Natural killer cell (primary cell): ENCODE measurements around the gene KCNJ6. TPM values are rescaled to one million over a fixed set of nuclear protein-coding genes. Genes with fewer than 3 reads are reported as not detected.
"Not testable (repeated sequence)": the region's sequence is repeated elsewhere in the genome, so short reads cannot be mapped to it uniquely, and the experiment has no call there.

Experiments used
- ATAC-seq, 3 donors: fragments of 150-1000 bp in 2 of 3; fragments of 200-7000 bp in 1 of 3; cut with Tn5 transposase; 1 replicate in 1 of 3; 2 replicates in 2 of 3; pipeline ENCODE4 v1.10.0; 2021; ENCODE audit warnings: mild to moderate bottlenecking in 2 of 3, moderate library complexity in 2 of 3
- DNase-seq, 2 donors: peaks; one replicate each; pipeline versions ENCODE4 v3.0.0 to v3.0.0-alpha.2; 2013 to 2021; ENCODE audit warnings: mixed read lengths in 1 of 2
- H3K27ac ChIP-seq: one replicate; pipeline ENCODE4 v1.5.1; 2013; ENCODE audit warnings: mild to moderate bottlenecking, low read length
- H3K27me3 ChIP-seq: one replicate; pipeline ENCODE4 v1.6.1; 2013; ENCODE audit warnings: low read length; ENCODE audit not compliant: control insufficient read depth, insufficient read depth
- H3K36me3 ChIP-seq: one replicate; pipeline ENCODE4 v1.6.1; 2013; ENCODE audit warnings: low read length; ENCODE audit not compliant: control insufficient read depth, insufficient read depth
- H3K4me1 ChIP-seq: one replicate; pipeline ENCODE4 v1.6.1; 2013; ENCODE audit warnings: low read length; ENCODE audit not compliant: control insufficient read depth, insufficient read depth
- H3K4me3 ChIP-seq: one replicate; pipeline ENCODE4 v1.5.1; 2013; ENCODE audit warnings: low read length
- H3K9me3 ChIP-seq: one replicate; pipeline ENCODE4 v1.6.1; 2013; ENCODE audit warnings: low read length; ENCODE audit not compliant: control insufficient read depth, insufficient read depth
- H3K27ac Mint-ChIP-seq, 2 donors: one replicate each; pipeline ENCODE4 v1.8.0; 2022; ENCODE audit warnings: mild to moderate bottlenecking in 2 of 2, mixed read lengths in 2 of 2, moderate library complexity in 1 of 2
- H3K27me3 Mint-ChIP-seq, 2 donors: one replicate each; pipeline ENCODE4 v1.8.0; 2022; ENCODE audit warnings: low read depth in 2 of 2, mixed read lengths in 2 of 2
- H3K36me3 Mint-ChIP-seq: one replicate; pipeline ENCODE4 v1.8.0; 2022; ENCODE audit warnings: mixed read lengths
- H3K4me1 Mint-ChIP-seq, 2 donors: one replicate each; pipeline ENCODE4 v1.8.0; 2022; ENCODE audit warnings: mixed read lengths in 2 of 2
- H3K4me3 Mint-ChIP-seq: one replicate; pipeline ENCODE4 v1.8.0; 2022; ENCODE audit warnings: mild to moderate bottlenecking, moderate library complexity, mixed read lengths
- H3K9me3 Mint-ChIP-seq, 2 donors: one replicate each; pipeline ENCODE4 v1.8.0; 2022; ENCODE audit warnings: mixed read lengths in 2 of 2
- WGBS: methylation state at CpG from one replicate; pipeline ENCODE4 v1.1.7; 2013; ENCODE audit warnings: missing lambda C conversion rate; ENCODE audit not compliant: insufficient coverage; 5-methylcytosine and 5-hydroxymethylcytosine counted together
- intact Hi-C: fragments of 100-400 bp; cut with micrococcal nuclease; formaldehyde crosslinking; loops from one replicate; pipeline ENCODE4 v1.14.2; 2022
- total RNA-seq, 4 donors: library from RNA; stranded (reverse); fragments of 120-200 nt in 1 of 4; gene quantifications; one replicate each; pipeline versions ENCODE4 v1.2.3 to v1.2.4, GENCODE V29; 2013 to 2022
- TF ChIP-seq, protein P1 (sequence below): fragments of 200-600 bp; IDR thresholded peaks from one replicate; pipeline ENCODE4 v1.8.0; 2022; ENCODE audit warnings: antibody characterized with exemption

The KCNJ6 gene
- total RNA-seq, 3 donors from 2014 or later (not counting 1 experiment from before 2014, with no cell fraction given), result not detected

DNA sequence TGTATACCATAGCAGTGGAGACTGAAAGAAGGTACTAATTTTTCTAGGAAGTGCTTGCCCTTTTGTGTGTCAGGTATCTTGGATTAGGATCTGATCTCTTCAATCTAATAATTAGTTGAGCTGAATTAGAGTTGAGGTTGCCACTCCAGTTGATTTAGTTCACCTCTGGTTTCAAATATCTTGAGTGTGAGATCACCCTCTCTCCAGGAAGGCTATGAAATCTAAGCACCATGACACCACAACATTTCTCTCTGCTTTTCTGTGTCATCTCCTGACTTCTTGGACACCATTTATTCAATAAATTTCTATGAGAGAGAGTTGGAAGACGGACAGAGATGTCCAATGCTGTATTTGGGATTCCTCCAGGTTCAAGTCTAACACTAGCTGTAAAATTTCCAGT, 336.9 kb downstream of the KCNJ6 start:
- Mint-ChIP-seq H3K27me3 (peaks cover 8 to 18% of the 10 kb centered on the region in 2 donors), H3K4me1 (no peaks in the 10 kb centered on the region), H3K36me3 (peaks cover 10% of the 10 kb centered on the region), H3K4me3 (no peak overlapping the region), H3K9me3 (no peaks in the 10 kb centered on the region), H3K27ac (no peak overlapping the region)
- no peak for DNase-seq
- peaks cover 4% of the 10 kb centered on the region for H3K9me3 ChIP-seq
- no peaks in the 10 kb centered on the region for H3K4me1 ChIP-seq
- intact Hi-C loops, result no loop called here
- ATAC-seq, result no peak
- TF ChIP-seq, protein P1, sequence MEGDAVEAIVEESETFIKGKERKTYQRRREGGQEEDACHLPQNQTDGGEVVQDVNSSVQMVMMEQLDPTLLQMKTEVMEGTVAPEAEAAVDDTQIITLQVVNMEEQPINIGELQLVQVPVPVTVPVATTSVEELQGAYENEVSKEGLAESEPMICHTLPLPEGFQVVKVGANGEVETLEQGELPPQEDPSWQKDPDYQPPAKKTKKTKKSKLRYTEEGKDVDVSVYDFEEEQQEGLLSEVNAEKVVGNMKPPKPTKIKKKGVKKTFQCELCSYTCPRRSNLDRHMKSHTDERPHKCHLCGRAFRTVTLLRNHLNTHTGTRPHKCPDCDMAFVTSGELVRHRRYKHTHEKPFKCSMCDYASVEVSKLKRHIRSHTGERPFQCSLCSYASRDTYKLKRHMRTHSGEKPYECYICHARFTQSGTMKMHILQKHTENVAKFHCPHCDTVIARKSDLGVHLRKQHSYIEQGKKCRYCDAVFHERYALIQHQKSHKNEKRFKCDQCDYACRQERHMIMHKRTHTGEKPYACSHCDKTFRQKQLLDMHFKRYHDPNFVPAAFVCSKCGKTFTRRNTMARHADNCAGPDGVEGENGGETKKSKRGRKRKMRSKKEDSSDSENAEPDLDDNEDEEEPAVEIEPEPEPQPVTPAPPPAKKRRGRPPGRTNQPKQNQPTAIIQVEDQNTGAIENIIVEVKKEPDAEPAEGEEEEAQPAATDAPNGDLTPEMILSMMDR, result no peak
- H3K36me3 ChIP-seq, result no peaks in the 10 kb centered on the region
- no peak overlapping the region for H3K27ac ChIP-seq
- WGBS, result 88% methylated on average over 1 of the region's 1 CpG
- no peak overlapping the region for H3K4me3 ChIP-seq
- no peaks in the 10 kb centered on the region for H3K27me3 ChIP-seq

DNA sequence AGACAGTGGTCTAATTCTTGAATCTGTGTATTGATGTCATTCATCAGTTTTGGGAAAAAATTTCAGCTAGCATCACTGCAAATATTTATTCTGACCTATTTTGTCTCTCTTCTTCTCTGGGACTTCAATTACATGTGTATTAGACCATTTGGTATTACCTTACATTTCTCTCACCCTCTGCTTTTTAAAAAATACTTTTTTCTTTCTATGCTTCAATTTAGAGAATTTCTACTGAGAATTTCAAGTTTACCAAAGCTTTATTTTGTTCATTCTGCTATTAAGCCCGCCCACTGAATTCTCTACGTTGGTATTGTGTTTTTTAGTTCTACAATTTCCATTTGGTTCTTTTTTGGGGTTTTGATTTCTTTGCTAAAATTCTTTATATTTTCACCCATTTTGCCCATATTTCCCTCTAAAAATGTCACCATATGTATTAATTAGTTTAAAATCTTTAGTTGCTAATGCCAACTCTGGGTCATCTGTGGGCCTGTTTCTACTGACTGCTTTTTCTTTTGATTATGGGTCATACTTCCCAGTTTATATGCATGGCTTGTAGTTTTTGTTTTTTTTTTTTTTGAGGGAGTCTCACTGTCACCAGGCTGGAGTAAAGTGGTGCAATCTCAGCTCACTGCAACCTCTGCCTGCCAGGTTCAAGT, 337.7 kb downstream of the KCNJ6 start:
- intact Hi-C loops, result no loop called here
- Histone ChIP-seq H3K9me3 (peaks cover 4% of the 10 kb centered on the region), H3K4me1 (no peaks in the 10 kb centered on the region), H3K36me3 (no peaks in the 10 kb centered on the region), H3K27me3 (no peaks in the 10 kb centered on the region), H3K4me3 (no peak overlapping the region), H3K27ac (no peak overlapping the region)
- Mint-ChIP-seq H3K27ac (no peak overlapping the region), H3K36me3 (peaks cover 10% of the 10 kb centered on the region), H3K9me3 (no peaks in the 10 kb centered on the region), H3K4me3 (no peak overlapping the region), H3K27me3 (peaks cover 8 to 18% of the 10 kb centered on the region in 2 donors), H3K4me1 (no peaks in the 10 kb centered on the region)
- DNase-seq (no peak), ATAC-seq (no peak)
- TF ChIP-seq, protein P1, result no peak
- WGBS, result no CpG with 5 or more reads among the region's 2 CpGs

DNA sequence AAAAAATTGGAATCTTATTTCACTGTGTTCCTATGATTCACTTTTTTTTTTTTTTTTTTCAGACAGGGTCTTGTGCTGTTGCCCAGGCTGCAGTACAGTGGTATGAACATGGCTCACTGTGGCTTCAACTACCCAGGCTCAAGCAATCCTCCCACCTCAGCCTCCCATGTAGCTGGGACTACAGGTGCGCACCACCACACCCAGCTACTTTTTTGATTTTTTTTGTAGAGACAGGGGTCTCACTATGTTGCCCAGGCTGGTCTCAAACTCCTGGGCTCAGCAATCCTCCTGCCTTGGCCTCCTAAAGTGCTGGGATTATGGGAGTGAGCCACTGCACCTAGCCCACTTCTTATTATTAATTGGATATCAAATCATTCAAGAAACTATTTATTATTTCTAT, 339.3 kb downstream of the KCNJ6 start:
- H3K27ac Mint-ChIP-seq, intact Hi-C loops, H3K4me1 Mint-ChIP-seq, H3K9me3 ChIP-seq, H3K27ac ChIP-seq, H3K9me3 Mint-ChIP-seq, H3K27me3 ChIP-seq, ATAC-seq, H3K4me3 ChIP-seq, H3K4me3 Mint-ChIP-seq, H3K36me3 ChIP-seq, H3K4me1 ChIP-seq, DNase-seq: not testable (repeated sequence)
- Mint-ChIP-seq H3K27me3 (peaks cover 6 to 17% of the 10 kb centered on the region in 2 donors), H3K36me3 (peaks cover 10% of the 10 kb centered on the region)
- WGBS, result 100% methylated on average over 1 of the region's 1 CpG

DNA sequence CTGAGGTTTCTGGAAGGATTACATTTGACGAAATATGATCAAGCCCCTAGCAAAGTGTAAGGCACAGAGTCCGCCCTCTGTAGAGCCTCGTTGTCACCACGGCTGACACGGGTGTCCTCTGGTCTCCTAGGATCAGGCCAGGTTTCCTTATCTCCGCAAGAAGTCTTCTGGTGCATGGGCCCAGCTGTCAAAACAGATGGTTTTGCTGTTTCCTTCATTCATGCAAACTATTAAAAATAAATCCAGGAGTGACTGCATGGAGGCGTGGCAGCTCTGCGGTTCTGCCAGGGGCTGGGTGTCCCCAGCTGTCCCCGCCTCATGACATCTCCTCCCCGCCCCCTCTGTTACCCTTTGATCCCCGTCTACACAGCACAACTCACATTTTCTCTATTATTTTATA, 340.7 kb downstream of the KCNJ6 start:
- Histone ChIP-seq H3K4me3 (no peak overlapping the region), H3K27me3 (no peaks in the 10 kb centered on the region), H3K9me3 (peaks cover 4% of the 10 kb centered on the region), H3K27ac (no peak overlapping the region), H3K36me3 (no peaks in the 10 kb centered on the region), H3K4me1 (no peaks in the 10 kb centered on the region)
- H3K36me3 Mint-ChIP-seq, result peaks cover 10% of the 10 kb centered on the region
- TF ChIP-seq, protein P1, result no peak
- peaks cover 6 to 13% of the 10 kb centered on the region in 2 donors for H3K27me3 Mint-ChIP-seq
- H3K27ac Mint-ChIP-seq, result no peak overlapping the region
- H3K4me3 Mint-ChIP-seq, result no peak overlapping the region
- no peak for ATAC-seq
- 92% methylated on average over 11 of the region's 11 CpGs for WGBS
- intact Hi-C loops, result no loop called here
- H3K9me3 Mint-ChIP-seq, result no peaks in the 10 kb centered on the region
- no peaks in the 10 kb centered on the region for H3K4me1 Mint-ChIP-seq
- no peak for DNase-seq
